ENCODE data around the gene PWWP2B.
"Not testable (repeated sequence)": the region's sequence is repeated elsewhere in the genome, so short reads cannot be mapped to it uniquely, and the experiment has no call there.

The PWWP2B gene

DNA sequence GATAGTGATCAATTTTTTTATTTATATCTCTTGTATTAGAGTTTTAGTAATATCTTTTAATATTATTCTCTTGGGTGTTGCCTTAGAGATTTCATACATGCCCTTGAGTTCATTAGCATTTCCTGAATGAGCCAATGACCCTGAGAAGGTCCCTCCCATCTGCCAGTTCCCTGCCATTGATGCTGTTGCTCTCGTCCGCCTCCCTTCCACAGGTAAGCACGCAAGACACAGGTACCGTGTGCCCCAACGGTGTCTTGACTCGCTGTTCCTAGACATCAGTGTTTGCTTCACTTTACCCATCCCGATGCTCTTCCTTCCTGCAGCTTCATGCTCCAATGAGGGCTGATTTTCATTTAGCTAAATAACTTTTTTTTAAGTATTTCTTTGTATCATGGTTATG lies 19.7 kb upstream of the PWWP2B start:
- DNase-seq (ENCODE audit: extremely low spot score), result no peak
- TF ChIP-seq ELF4 (IDR thresholded peaks at IDR 0.05) (no peak), FOXA1 (IDR thresholded peaks at IDR 0.05) (no peak), NFRKB (IDR thresholded peaks at IDR 0.05) (no peak), ARNT (IDR thresholded peaks at IDR 0.05) (no peak), L3MBTL2 (conservative IDR thresholded peaks at IDR 0.05) (no peak), CTBP1 (IDR thresholded peaks at IDR 0.05; ENCODE audit: borderline replicate concordance) (no peak), TARDBP (IDR thresholded peaks at IDR 0.05) (no peak)
- CTCF ChIA-PET, result no interaction called here
- POLR2A ChIA-PET, result no interaction called here

DNA sequence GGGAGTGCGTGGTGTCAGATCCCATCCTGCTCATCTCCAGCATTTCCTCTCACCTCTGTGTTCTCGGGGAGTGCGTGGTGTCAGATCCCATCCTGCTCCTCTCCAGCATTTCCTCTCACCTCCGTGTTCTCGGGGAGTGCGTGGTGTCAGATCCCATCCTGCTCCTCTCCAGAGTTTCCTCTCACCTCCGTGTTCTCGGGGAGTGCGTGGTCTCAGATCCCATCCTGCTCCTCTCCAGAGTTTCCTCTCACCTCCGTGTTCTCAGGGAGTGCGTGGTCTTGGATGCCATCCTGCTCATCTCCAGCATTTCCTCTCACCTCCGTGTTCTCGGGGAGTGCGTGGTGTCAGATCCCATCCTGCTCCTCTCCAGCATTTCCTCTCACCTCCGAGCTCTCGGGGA lies 18.0 kb upstream of the PWWP2B start:
- DNase-seq (ENCODE audit: extremely low spot score); POLR2A ChIA-PET; CTCF ChIA-PET: not testable (repeated sequence)

DNA sequence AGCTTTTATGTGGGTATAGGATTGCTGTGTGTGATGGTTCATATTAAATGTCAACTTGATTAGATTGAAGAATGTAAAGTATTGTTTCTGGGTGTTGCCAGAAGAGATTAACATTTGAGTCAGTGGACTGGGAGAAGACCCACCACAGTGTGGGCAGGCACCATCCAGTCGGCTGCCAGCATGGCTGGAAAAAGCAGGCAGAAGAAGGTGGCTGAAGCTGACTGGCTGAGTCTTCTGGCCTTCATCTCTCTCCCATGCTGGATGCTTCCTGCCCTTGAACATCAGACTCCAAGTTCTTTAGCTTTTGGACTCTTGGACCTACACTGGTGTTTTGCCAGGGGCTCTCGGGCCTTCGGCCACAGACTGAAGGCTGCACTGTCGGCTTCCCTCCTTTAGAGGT lies 16.0 kb upstream of the PWWP2B start:
- POLR2A ChIA-PET; CTCF ChIA-PET; DNase-seq (ENCODE audit: extremely low spot score): not testable (repeated sequence)

DNA sequence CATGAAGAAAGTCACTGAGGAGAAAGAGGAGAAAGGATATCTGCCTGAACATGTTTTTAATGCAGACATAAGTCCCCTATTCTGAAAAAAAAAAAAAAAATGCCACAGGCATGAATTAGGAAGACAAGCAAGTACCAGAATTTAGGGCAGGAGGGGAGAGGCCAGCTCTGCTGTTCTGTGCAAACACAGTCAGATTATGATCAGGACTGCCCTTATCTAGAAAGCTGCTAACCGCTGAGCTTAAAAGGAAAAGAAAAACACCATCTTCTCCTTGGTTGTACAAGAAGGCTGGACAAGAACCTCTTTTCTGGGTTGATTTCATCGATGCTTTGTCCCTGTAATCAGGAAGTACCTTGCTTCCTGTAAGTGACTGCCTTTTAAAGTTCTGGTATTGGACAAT lies 15.3 kb upstream of the PWWP2B start:
- DNase-seq (ENCODE audit: extremely low spot score), result no peak
- POLR2A ChIA-PET, result no interaction called here
- CTCF ChIA-PET, result no interaction called here

DNA sequence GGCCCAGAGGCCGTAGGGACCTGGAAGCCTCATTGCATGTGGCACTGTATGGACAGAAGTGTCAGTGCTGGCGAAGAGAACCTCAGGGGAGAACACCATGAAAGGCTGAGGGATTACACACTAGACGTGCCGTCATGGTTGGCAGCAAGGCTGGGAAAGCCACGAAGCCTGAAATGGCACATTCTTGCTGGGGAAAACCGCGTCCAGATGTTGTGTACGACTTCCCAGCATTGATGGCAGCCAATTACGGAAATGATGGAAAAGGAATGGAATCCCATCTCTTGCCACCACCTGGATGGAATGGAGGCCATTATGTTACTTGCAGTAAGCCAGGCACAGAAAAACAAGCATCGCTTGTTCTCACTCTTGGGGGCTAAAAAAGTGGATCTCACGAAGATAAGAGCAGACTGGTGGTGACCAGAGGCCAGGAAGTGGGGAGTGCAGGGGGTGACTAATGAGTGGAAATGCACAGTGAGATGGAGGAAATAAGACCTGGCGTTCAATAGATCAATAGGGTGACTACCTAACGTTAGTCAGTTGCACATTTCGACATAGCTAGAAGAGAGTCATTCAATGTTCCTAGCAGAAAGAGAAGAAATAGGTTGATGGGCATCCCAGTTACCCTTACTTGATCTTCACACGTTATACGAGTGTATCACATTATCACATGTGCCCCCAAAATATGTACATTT lies 14.6 kb upstream of the PWWP2B start:
- POLR2A ChIA-PET, result no interaction called here
- TF ChIP-seq FOXM1 (IDR thresholded peaks at IDR 0.05; ENCODE audit: borderline replicate concordance), result no peak
- TF ChIP-seq, protein P1, sequence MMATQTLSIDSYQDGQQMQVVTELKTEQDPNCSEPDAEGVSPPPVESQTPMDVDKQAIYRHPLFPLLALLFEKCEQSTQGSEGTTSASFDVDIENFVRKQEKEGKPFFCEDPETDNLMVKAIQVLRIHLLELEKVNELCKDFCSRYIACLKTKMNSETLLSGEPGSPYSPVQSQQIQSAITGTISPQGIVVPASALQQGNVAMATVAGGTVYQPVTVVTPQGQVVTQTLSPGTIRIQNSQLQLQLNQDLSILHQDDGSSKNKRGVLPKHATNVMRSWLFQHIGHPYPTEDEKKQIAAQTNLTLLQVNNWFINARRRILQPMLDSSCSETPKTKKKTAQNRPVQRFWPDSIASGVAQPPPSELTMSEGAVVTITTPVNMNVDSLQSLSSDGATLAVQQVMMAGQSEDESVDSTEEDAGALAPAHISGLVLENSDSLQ (IDR thresholded peaks at IDR 0.05), result no peak
- CTCF ChIA-PET, result no interaction called here
- DNase-seq (ENCODE audit: extremely low spot score), result no peak

More for the DNA sequence above, 15.3 kb upstream of the PWWP2B start:
- TF ChIP-seq CTBP1 (IDR thresholded peaks at IDR 0.05; ENCODE audit: borderline replicate concordance) (no peak), HDGF (IDR thresholded peaks at IDR 0.05; ENCODE audit: borderline replicate concordance) (no peak), LEF1 (IDR thresholded peaks at IDR 0.05; ENCODE audit: borderline replicate concordance) (no peak), FOXA1 (IDR thresholded peaks at IDR 0.05) (no peak), ARNT (IDR thresholded peaks at IDR 0.05) (no peak), FOXK2 (IDR thresholded peaks at IDR 0.05) (no peak), FOXM1 (IDR thresholded peaks at IDR 0.05; ENCODE audit: borderline replicate concordance) (no peak)
- TF ChIP-seq, protein P1 (IDR thresholded peaks at IDR 0.05), result no peak

DNA sequence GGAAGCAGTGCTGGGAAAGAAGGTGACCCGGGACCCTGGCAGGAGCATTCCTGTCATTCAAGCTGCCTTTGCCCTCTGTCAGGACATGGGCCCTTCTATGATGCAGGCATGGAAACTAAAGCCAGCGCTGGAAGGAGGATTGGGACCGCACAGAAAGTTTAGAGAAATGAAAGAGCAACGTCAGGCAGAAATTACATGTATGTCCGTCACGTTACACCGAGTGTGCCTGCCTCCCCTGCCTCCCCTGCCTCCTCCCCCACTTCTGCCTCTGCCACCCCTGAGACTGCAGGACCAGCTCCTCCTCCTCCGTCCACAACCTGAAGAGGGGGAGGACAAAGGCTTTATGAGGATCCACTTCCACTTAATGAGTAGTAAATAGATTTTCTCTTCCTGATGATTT lies 13.9 kb upstream of the PWWP2B start:
- no peak for TF ChIP-seq NFRKB (IDR thresholded peaks at IDR 0.05)
- TF ChIP-seq ARNT (IDR thresholded peaks at IDR 0.05), result no peak
- no peak for TF ChIP-seq CTBP1 (IDR thresholded peaks at IDR 0.05; ENCODE audit: borderline replicate concordance)
- no peak for TF ChIP-seq FOXK2 (IDR thresholded peaks at IDR 0.05)
- TF ChIP-seq BHLHE40 (IDR thresholded peaks at IDR 0.05; ENCODE audit: borderline replicate concordance), result no peak
- no peak for TF ChIP-seq HDGF (IDR thresholded peaks at IDR 0.05; ENCODE audit: borderline replicate concordance)
- TF ChIP-seq FOXA1 (IDR thresholded peaks at IDR 0.05), result no peak
- no peak for TF ChIP-seq SUZ12 (IDR thresholded peaks at IDR 0.05)
- TF ChIP-seq SP1 (IDR thresholded peaks at IDR 0.05), result no peak
- no peak for TF ChIP-seq FOXM1 (IDR thresholded peaks at IDR 0.05; ENCODE audit: borderline replicate concordance)
- TF ChIP-seq ELF4 (IDR thresholded peaks at IDR 0.05), result no peak
- TF ChIP-seq L3MBTL2 (conservative IDR thresholded peaks at IDR 0.05), result no peak
- TF ChIP-seq, protein P1 (IDR thresholded peaks at IDR 0.05), result no peak
- TF ChIP-seq LEF1 (IDR thresholded peaks at IDR 0.05; ENCODE audit: borderline replicate concordance), result no peak
- TF ChIP-seq ZNF384 (IDR thresholded peaks at IDR 0.05), result no peak
- TF ChIP-seq TARDBP (IDR thresholded peaks at IDR 0.05), result no peak
- ChIA-PET POLR2A (no interaction called here), CTCF (no interaction called here)
- DNase-seq (ENCODE audit: extremely low spot score), result no peak

DNA sequence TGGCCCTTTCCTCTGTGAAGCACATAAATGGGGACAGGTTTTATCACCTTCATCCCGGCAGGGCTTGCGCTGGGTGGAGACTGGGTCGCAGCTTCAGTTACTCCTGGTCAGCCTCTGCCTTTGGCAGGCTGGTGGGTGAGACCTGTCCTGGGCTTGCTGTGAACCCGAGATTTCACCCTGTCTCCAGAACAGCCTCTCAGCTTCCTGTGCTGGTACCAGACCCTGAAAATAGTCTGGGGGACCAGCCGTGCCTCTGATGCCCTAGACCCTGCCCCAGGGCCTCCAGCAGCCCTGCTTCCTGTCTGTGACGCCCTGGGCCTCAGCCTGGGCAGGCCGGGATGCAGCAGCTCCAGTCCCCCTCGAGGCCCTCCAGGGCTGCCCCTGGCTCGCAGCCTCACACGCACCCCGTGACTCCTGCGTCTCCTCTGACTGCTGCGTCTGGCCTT lies 13.2 kb upstream of the PWWP2B start:
- no peak for DNase-seq (ENCODE audit: extremely low spot score)
- ChIA-PET POLR2A (no interaction called here), CTCF (no interaction called here)
- TF ChIP-seq TARDBP (IDR thresholded peaks at IDR 0.05), result no peak
- no peak for TF ChIP-seq NFRKB (IDR thresholded peaks at IDR 0.05)
- TF ChIP-seq SUZ12 (IDR thresholded peaks at IDR 0.05), result no peak
- TF ChIP-seq CTBP1 (IDR thresholded peaks at IDR 0.05; ENCODE audit: borderline replicate concordance), result no peak
- no peak for TF ChIP-seq LEF1 (IDR thresholded peaks at IDR 0.05; ENCODE audit: borderline replicate concordance)
- no peak for TF ChIP-seq HDGF (IDR thresholded peaks at IDR 0.05; ENCODE audit: borderline replicate concordance)
- no peak for TF ChIP-seq ELF4 (IDR thresholded peaks at IDR 0.05)
- TF ChIP-seq, protein P1 (IDR thresholded peaks at IDR 0.05), result no peak
- TF ChIP-seq ARNT (IDR thresholded peaks at IDR 0.05), result no peak
- TF ChIP-seq FOXA1 (IDR thresholded peaks at IDR 0.05), result no peak
- TF ChIP-seq FOXM1 (IDR thresholded peaks at IDR 0.05; ENCODE audit: borderline replicate concordance), result no peak
- no peak for TF ChIP-seq BHLHE40 (IDR thresholded peaks at IDR 0.05; ENCODE audit: borderline replicate concordance)
- TF ChIP-seq ZNF384 (IDR thresholded peaks at IDR 0.05), result no peak
- no peak for TF ChIP-seq L3MBTL2 (conservative IDR thresholded peaks at IDR 0.05)
- no peak for TF ChIP-seq FOXK2 (IDR thresholded peaks at IDR 0.05)
- no peak for TF ChIP-seq SP1 (IDR thresholded peaks at IDR 0.05)

Measured in HEK293T (cell line).